ENCODE data around the gene C5.
"Not testable (repeated sequence)": the region's sequence is repeated elsewhere in the genome, so short reads cannot be mapped to it uniquely, and the experiment has no call there.

Gene C5

DNA sequence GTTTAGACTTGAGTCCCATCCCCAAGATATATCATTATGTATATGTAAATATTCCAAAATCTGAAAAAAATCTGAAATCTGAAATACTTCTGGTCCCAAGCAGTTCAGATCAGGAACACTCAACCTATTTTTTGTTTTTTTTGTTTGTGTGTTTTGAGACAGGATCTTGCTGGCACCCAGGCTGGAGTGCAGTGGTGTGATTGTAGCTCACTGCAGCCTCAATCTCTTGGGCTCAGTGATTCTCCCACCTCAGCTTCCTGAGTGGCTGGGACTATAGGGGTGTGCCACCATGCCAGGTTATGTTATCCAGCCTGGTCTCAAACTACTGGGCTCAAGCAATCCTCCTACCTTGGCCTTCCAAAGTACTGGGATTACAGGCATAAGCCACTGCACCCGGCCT is 72.8 kb downstream of the C5 start:
- no peak for DNase-seq

DNA sequence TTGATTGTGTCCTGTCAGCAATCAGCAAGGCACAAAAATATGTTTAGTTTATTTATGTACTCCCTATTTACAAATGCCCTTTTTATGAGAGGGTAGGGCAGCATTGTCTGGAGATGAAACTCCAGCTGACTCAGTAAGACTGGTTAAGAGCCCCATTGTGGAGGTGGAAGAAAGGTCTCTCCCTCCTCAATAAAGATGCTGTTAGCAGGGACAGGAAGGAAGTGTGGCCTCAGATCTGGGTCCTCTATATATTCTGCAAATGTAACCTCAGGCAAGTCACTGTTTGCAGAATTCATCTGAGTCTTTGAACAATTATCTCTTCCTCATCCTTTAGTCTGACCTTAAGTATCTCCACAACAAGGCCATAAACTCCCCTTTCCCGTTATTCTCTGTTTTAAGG is 75.2 kb downstream of the C5 start:
- no peak for DNase-seq

DNA sequence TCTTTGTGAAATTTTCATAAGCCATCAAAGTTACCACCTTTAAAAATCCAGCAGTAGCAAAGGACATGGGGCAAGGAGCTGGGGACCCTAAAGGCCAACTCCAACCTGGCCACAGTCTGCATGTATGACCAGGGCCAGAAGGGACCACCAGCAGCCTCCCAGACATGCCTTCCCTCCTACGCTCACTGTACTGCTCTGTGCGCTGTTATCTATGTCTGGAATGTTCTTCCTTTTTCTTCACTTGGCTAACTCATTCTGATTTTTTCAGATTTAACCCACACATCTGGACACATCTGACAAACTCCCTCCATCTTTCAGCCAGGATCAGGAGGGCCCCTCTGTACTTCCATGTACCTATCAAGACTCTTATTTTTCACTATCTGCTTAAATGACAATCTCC is 75.9 kb downstream of the C5 start:
- DNase-seq: no peak

DNA sequence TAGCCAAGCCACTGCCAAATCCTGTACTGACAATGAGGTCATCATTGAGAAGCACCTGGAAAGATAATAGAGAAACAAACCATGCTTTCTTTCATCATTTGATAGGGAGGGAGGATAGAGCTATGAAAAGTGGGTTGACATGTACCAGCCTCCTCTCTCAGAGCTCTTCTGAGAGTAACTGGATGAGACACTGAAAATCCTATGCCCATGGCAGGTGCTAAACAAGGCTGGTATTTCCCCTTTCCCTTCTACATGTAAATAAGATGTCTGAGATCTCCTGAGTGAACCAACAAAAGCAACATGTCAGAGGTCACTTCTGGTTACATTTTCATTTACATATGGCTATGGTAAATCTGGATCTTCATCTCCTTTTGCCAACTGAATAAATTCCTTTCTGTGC is 78.1 kb downstream of the C5 start:
- no peak for DNase-seq

DNA sequence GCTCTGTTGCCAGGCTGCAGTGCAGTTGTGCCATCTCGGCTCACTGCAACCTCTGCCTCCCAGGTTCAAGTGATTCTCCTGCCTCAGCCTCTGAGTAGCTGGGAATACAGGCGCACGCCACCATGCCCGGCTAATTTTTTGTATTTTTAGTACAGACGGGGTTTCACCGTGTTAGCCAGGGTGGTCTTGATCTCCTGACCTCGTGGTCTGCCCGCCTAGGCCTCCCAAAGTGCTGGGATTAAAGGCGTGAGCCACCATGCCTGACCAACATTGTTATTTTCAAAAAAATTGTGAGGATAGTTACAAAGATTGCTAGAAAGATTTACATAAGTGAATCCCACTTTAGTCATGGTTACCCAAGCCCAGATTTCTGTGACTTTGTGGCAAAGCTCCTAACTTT is 78.6 kb downstream of the C5 start:
- DNase-seq: not testable (repeated sequence)

DNA sequence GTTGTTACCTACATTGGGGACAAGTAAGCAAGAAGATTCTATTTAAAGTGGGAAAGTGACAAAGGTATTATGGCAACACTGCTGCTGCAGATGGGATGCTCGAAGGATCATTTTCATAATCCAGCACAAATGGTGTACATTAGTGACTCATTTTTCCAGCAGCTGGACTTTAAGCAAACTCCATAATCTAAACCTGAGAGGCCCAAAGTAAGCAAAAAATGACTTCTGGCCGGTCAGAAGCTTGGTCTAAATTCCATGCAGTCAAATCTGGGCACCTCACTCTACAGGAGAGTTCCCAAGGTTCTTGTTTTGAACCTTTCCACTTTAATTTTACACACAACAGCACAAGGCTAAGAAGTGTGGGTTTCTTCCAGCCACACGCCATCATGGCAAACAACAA is 79.8 kb downstream of the C5 start:
- no peak for DNase-seq

DNA sequence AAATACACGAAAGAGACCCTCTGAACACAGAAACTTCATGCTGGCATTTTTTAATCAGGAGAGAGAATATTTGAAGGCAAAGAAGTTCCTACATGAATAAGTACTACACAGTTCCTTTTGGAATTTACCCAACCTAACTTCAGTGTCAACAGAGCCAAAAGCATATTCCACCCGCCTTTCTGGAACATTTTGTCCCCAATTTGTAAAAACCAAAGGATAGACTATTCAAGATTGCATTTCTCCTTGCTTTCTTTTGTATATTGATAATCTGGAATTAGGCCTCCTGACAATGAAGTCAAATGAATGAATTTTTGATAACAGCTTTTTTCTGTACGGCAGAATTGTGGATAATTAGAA is 84.1 kb downstream of the C5 start:
- DNase-seq: no peak

DNA sequence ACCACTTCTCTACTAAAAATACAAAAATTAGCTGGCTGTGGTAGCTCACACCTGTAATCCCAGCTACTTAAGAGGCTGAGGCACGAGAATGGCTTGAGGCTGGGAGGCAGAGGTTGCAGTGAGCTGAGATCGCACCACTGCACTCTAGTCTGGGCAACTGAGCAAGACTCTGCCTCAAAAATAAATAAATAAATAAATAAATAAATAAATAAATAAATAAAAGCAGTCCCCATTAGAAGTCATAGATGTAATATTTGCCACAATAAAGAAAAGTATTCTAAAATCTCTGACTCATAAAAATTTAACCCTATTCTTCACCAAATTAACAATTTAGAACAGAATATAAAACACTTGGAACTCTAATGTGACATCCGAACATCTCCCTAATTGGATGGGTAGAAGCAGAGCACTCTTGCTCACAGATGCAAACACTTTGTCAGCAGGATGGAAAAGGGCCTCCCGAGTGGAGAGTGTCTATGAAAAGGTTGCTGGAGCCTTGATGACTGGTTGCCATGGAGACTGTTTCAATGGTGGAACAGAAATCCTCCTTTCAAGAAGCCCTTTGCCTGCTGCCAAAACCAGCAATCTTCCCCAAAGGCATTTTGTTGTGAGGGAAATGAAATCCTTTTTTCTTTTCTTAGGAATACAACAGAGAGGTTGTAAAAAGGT is 84.6 kb downstream of the C5 start:
- no peak for DNase-seq

DNA sequence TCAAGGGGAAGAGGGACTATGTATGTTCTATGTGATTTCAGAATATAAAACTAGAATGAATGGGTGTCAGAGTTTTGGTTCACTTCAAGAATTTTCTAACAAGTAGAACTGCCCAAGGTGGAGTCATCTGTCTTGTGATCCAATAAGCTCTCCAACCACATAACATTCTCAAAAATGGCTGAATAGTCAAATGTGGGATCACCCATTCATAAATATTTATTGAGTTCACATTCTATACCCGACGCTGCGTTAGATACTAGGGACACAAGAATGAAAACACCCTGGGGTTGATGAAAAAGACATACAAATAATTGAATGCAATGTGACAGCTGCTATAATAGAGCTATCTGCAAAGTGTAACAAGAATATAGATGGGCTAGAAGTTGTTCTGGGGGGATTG is 88.1 kb downstream of the C5 start:
- no peak for DNase-seq

DNA sequence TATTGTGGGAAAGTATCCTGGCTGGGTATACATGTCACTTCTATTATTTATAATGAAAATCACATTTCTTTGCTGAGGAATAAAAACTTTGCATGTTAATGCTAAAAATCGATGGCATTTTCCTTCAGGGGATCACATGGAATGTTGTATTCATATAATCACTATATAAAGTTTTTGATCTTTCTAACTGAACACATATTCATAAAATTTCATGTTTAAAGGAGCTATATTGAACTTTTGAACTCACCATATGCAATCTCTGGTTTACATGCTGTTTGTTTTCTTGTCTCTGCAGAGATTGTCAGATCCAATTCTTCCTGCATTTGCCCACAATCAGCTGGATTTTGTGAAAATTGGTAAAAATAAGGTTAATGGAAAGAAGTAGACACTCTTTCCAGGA is 90.1 kb downstream of the C5 start:
- no peak for DNase-seq

DNA sequence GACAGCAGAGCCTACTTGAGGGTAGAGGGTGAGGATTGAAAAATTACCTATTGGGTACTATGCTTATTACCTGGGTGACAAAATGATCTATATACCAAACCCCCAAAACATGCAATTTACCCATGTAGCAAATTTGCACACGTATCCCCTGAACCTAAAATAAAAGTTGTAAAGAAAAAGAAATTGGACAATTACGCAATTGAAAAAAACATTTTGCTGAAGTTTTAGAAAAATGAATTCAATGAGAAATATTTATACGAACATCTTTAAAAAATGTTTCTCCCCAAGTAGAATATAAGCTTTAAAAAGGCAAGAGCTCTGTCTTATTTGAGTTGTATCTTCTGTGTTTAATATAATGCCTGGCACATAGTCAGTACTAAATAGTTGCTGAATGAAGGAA is 93.2 kb downstream of the C5 start:
- DNase-seq: no peak

DNA sequence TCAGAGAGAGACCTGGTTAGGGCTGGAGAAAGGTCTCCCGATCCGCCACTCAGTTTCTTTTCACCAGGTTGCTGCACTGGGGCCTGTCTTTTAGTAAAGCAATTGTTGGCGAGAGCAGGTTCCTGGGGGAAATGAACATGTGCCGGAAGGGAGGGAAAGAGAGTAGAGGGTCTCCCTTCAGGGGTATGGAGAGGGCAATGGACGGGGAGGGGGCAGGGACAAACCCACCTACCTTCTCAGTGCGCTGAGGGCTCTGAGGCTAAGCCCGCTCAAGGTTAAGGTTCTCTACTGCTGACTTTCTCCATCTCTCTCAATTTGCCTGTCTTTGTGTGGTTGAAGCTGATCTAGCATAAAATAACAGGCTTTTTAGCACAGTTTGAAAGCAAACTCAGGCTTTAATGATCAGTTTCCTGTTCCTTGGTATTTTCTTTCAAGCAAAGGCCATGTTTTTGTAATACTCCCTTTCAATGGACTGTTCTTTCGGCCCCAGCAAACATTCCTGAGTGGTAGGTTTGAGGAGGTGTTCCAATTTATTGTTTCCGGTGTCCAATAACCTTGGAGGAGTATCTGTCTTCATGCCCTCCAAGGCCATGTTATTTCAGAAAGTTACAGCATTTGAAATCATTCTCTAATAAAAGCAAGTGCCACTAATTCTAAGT is 98.0 kb downstream of the C5 start:
- DNase-seq: no peak

DNA sequence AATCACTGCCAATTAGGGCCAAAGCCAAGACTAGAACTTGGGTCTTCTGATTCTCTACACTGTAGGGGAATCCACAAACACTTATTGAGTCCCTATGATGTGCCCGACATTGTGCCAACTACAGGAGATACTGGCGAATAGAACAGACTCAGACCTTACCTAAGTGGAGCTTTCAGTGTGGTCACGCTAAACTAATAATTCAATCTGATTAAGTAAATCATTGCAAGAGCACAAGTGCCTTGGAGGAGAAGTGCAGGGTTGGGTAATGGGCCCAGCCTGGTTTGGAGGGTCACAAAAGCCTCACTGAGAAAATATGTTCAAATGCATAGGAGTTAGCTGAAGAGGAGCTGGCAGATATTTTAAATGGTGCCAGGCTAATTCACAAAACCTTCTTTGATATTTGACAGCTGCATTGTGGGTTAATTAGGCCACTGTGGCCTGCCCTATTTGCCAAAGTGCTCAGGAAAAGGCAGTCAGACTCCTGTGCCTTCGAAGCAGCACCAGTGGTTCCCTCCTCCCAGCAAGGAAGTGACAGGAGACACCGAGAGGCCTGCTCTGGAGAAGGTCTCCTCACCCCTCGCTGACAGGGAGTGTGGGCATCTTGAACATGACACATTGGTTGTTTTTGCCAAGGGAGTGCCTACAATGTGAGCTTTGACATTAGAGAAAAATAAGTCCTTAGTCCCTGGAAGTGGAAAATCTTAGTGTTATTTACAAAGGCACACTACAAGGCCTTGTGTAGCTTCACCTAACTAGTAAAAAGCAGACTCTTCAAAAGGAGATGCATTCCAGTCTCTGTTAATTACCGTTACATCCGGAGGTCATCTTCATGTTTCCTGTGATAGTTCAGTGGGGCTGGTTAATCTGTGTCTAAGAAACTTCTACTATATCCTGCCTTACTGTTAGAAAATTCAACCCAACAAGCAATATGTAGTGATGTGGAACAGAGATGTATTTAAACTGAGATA is 99.4 kb downstream of the C5 start:
- no peak for DNase-seq

DNA sequence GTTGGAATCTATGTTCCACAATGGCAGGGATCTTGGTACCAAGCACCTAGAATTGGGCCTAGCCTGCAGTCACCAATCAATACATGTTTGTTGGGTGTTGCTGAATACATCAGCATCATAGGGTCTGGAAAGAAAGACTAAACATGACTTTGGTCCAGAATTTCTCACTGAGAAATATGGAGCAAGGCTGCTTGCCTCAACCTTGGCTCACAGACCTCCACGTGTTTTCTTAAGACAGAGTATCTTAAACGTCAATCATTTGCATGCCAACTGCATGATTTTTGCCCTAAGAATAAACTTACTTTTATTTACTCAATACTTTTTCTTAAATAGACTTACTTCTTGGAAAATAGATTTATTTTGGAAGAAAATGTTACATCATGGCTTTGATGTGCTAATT is 100.8 kb downstream of the C5 start:
- no peak for DNase-seq

DNA sequence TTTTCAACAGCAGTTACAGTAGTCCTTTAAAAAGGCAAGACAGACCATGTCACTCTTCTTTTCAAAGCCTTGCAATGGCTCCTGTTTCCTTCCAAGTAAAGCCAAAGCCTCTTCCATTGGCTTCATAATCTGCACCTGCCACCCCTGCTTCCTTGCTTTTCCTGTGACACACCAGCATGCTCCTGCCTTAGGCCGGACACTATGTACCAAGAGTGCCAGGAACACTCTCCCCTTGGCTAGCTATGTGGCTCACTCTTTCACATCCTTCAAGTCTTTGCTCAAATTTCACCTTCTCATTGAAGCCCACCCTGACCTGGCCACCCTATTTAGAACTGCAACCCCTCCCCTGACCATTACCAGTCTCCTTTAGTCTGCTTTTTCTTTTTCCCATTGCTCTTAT is 101.3 kb downstream of the C5 start:
- DNase-seq: no peak

DNA sequence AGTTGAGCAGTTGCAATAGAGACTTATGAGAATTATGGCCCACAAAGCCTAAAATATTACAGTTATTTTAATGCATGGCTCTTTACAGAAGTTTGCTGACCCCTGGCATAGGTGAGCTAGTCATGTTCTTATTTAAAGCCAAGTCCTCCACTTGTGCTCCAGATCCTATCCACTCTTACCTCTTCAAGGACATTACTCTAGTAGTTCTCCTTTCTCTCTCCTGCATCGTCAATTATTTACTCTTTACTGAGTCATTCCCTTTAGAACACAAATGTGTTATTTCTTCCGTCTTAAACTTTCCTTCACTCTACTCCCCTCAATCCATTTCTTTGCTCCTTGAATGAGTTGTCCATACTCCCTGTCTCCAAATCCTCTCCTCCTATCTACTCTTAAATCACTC is 102.9 kb downstream of the C5 start:
- no peak for DNase-seq

DNA sequence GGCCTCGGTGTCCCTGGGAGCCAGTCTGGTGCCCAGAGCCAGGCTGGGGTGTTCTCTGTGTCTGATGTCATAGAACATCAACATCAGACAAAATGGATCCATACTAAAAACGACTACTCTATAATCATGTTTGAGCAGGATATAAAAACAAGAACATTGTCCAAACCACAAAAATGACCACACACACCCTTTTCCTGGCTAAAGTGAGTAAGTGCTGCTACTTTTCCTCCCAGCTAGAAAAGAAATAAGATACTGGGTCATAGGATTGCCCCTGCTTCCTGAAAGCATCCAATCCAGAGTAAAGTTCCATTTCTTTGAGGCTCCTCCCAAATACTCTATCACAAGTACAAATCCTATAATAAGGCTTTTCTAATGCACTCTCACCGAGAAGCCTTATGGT is 103.8 kb downstream of the C5 start:
- no peak for DNase-seq

DNA sequence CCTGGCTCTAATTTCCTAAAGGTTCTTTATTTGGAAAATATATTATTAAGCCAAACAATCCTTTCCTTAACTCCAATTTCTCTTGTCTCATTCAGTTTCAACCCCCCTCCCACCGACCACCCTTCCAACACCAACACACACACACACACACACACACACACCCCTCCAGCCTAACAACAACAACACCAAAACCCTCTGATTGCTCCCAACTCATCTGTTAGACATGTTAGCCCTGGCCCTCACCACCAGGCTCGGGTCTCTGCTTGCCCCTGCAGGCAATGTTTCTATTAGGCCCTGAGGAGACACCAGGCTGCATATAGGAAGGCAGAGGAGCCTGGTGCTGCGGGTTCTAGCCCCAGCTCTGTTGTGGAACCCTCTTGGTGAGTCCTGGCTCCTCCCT is 105.1 kb downstream of the C5 start:
- DNase-seq: no peak

DNA sequence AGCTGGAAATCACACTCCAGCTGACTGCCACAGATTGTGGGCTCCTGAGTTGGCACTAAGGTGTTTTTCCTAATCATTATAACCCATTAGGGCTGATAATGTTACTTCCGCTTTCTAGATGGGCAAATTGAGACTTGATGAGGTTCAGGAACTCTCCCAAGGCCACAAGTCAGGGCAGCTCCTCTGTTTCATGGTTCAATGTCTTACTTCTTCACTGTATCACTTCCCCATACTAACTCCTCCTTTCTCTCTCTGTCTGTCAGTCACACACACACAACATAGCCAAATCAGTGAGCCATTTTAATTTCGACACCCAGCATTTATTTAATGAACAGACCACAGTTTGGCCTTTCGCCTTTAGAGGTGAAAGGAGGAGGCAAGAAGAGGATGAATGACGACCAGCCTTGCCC is 105.6 kb downstream of the C5 start:
- no peak for DNase-seq

DNA sequence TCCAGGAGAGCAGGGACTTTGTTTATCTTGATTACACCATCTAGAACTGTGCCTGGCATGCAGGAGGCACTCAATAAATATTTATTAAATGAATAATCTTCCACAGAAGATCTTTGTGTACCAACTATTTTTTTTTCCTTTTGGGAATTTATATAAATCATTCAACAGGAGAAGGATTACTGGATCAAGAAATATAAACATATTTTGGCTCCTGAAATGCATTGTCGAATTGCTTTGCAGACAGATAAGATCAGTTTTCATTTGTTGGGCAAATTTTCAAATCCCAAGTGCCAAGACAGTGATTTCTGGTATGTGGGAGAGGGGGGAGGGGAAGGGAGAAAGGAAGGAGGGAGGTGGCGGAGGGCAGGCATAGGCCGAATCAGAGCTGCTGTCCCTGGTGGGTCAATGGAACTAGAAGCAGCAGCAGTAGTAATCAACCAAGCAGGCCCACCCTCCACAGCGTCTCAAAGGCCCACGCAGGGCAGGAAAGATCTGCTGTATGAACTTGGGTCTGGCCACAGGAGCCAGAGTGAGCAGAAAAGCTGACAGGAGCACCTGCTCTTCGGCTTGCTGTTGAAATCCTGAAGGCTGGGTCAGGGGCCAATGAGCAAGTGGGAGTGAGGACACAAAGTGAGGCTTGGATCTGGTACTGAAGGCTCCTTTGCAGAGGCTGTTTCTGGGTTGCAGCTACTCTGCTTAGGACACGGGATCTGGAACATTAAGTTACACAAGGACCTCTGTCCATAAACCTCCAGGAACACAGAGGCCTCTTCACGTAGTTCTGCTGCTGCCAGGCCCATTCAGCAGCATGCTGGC is 107.7 kb downstream of the C5 start:
- DNase-seq: no peak

DNA sequence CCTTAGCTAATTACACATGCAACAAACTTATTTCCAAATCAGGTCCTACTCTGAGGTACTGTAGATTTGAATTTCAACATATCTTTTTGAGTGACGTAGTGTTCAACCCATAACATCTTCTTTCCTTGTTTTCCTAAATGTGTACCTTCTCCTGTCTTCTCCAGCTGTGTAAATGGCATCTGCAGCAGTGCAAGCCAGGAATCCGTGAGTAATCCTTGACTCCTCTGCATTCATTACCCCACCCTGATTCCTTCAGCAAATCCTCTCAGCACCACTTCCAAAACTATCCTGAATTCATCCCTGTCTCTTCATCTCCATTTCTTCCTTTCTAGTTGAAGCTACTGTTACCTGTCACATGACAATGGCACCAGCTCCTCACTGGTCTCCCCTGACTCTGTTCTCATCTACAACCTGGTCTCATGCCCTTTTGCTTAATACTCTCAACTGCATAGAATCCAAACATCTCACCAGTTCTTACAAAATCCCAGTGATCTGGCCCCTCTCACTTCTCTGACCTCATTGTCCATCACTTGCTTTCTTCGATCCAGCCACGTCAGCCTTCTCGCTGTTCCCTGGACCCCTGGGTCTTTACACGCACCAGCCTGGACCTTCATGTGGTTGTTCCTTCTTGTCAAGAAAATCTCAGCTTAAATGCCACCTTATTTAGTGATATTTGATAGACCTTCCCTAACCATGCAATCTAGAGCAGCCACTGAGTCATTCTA is 108.9 kb downstream of the C5 start:
- no peak for DNase-seq

DNA sequence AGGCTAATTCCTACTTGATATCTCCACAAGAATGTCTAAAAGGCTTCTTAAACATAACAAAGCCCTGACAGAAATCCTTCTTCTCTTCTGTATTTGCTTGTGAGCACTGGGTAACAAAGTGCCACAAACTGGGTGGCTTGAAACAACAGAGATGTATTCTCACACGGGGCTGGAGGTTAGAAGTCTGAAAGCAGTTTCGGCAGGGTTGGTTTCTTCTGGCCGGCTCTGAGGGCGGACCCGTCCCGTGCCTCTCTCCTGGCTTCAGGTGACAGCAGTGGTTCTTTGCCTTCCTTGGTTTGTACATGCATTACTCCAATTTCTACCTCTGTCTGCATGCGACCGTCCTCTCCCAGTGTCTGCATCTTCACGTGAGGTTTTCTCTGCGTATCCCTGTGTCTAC is 109.5 kb downstream of the C5 start:
- no peak for DNase-seq

DNA sequence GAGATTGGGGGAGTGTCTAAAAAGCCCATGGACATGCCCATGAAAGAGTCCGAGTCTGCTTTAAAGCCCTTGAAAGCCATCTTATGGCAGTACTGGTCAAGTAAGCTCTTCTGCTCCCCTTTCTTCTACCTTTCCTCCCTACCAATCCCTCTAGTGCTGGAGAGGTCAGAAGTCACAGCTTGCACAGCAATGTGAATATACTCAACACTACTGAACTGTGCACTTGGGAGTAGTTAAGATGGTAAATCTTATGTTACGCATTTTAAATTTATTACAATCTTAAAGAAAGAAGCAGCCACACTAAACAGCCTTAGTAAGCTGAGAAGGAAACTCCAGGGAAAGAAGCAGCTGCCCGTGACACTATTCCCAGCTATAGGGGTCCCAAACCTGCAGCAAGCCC is 111.2 kb downstream of the C5 start:
- DNase-seq: no peak
